ENCODE data around the gene CEP164. TPM values are rescaled to one million over a fixed set of nuclear protein-coding genes. Genes with fewer than 3 reads are reported as not detected.
A peak's percentile ranks its signal among the peaks of the same experiment; 100 is the strongest.
"Not testable (repeated sequence)": the region's sequence is repeated elsewhere in the genome, so short reads cannot be mapped to it uniquely, and the experiment has no call there.

Gene CEP164
- total RNA-seq, 2 experiments from 2014 or later = 33.0 to 36.7 TPM

- Mint-ChIP-seq H3K36me3 (ENCODE audit: low read depth) (no peaks in the 10 kb centered on the region), H3K4me1 (ENCODE audit: low read depth) (peaks cover 7% of the 10 kb centered on the region), H3K27me3 (peaks cover 28% of the 10 kb centered on the region), H3K4me3 (no peak overlapping the region), H3K9me3 (no peaks in the 10 kb centered on the region), H3K27ac (no peak overlapping the region)
- no peak for TF ChIP-seq CTCF (IDR thresholded peaks at IDR 0.05)
- no peak overlapping the region for H3K27ac ChIP-seq (ENCODE audit: low read depth in 1 of 2, low read length in 2 of 2)
- DNase-seq = no peak
- H3K4me3 ChIP-seq (ENCODE audit: low read length) = no peak overlapping the region
- ATAC-seq (ENCODE audit: poor library complexity) = no peak
- H3K27me3 ChIP-seq (ENCODE audit: control insufficient read depth in 1 of 2, insufficient read depth in 2 of 2, low read length in 2 of 2) = peaks cover 17 to 29% of the 10 kb centered on the region in 2 experiments
- intact Hi-C loops (cut with DNase I, micrococcal nuclease) = no loop called here
- peaks cover 18% of the 10 kb centered on the region for H3K4me1 ChIP-seq (ENCODE audit: insufficient read depth, low read length)
- POLR2A ChIA-PET = interaction anchor here (0.9 to 1.8 kb wide), 2 partner anchors 8 to 418 kb away, joined by 3 to 6 read pairs; partner anchors contain the start of gene CEP164
- CTCF ChIA-PET = no interaction called here
- peaks cover 0 to 3% of the 10 kb centered on the region in 2 experiments for H3K9me3 ChIP-seq (ENCODE audit: control insufficient read depth in 1 of 2, insufficient read depth in 1 of 2, low read length in 2 of 2)
- H3K36me3 ChIP-seq (ENCODE audit: insufficient read depth, low read length) = no peaks in the 10 kb centered on the region
Observed at GRCh38 chr11:117319214-117319840, 8.3 kb upstream of the CEP164 start.

GRCh38 chr11:117327255-117327566 is 443 bp upstream of the CEP164 start:
- POLR2A ChIA-PET = interaction anchor here (0.8 to 2.4 kb wide), 8 partner anchors 8 to 183 kb away, joined by 3 to 21 read pairs (median 6); partner anchors contain the start of genes PAFAH1B2, PCSK7, RNF214 and SIDT2
- peak overlapping the region; percentile 92 for H3K4me3 ChIP-seq (ENCODE audit: low read length)
- H3K4me3 Mint-ChIP-seq = not testable (repeated sequence)

GRCh38 chr11:117328375-117329010 is 839 bp downstream of the CEP164 start:
- Histone ChIP-seq H3K36me3 (ENCODE audit: insufficient read depth, low read length) (no peaks in the 10 kb centered on the region), H3K4me3 (ENCODE audit: low read length) (peak overlapping the region; percentile 92), H3K27ac (ENCODE audit: low read depth in 1 of 2, low read length in 2 of 2) (peak overlapping the region; percentile 68 to 92), H3K4me1 (ENCODE audit: insufficient read depth, low read length) (peaks cover 23% of the 10 kb centered on the region), H3K9me3 (ENCODE audit: control insufficient read depth in 1 of 2, insufficient read depth in 1 of 2, low read length in 2 of 2) (no peaks in the 10 kb centered on the region), H3K27me3 (ENCODE audit: control insufficient read depth in 1 of 2, insufficient read depth in 2 of 2, low read length in 2 of 2) (no peaks in the 10 kb centered on the region)
- TF ChIP-seq CTCF (IDR thresholded peaks at IDR 0.05) = no peak
- no peak overlapping the region for H3K4me3 Mint-ChIP-seq
- ATAC-seq (ENCODE audit: poor library complexity) (no peak), DNase-seq (peak in 4 of 14 experiments; percentile 4 to 42 (median 31))
- H3K27me3 Mint-ChIP-seq = no peaks in the 10 kb centered on the region
- no peak overlapping the region for H3K27ac Mint-ChIP-seq
- intact Hi-C loops (cut with DNase I, micrococcal nuclease) = loop anchor here (5.0 to 10.0 kb wide), 4 partner anchors 96 to 556 kb away; partner anchors contain the start of genes BUD13 (in 1 of the 2), PAFAH1B2 (in 1 of the 2), PCSK7 (in 1 of the 2) and RNF214 (in 1 of the 2)
- peaks cover 4% of the 10 kb centered on the region for H3K36me3 Mint-ChIP-seq (ENCODE audit: low read depth)
- CTCF ChIA-PET = no interaction called here
- peaks cover 10% of the 10 kb centered on the region for H3K4me1 Mint-ChIP-seq (ENCODE audit: low read depth)
- POLR2A ChIA-PET = interaction anchor here (1.1 to 2.4 kb wide), 7 partner anchors 15 to 185 kb away, joined by 3 to 21 read pairs (median 6); partner anchors contain the start of genes PAFAH1B2, PCSK7, RNF214 and SIDT2
- H3K9me3 Mint-ChIP-seq = no peaks in the 10 kb centered on the region

More at GRCh38 chr11:117327255-117327566, 443 bp upstream of the CEP164 start:
- not testable (repeated sequence) for H3K27ac ChIP-seq (ENCODE audit: low read depth in 1 of 2, low read length in 2 of 2); H3K27me3 Mint-ChIP-seq; ATAC-seq (ENCODE audit: poor library complexity); H3K27me3 ChIP-seq (ENCODE audit: control insufficient read depth in 1 of 2, insufficient read depth in 2 of 2, low read length in 2 of 2); H3K4me1 Mint-ChIP-seq (ENCODE audit: low read depth); H3K9me3 Mint-ChIP-seq; H3K36me3 ChIP-seq (ENCODE audit: insufficient read depth, low read length); H3K36me3 Mint-ChIP-seq (ENCODE audit: low read depth); H3K9me3 ChIP-seq (ENCODE audit: control insufficient read depth in 1 of 2, insufficient read depth in 1 of 2, low read length in 2 of 2); DNase-seq
- CTCF ChIA-PET = interaction anchor here (0.6 kb wide), 1 partner anchor 181 kb away, joined by 3 read pairs; no protein-coding TSS in a partner anchor
- peaks cover 23% of the 10 kb centered on the region for H3K4me1 ChIP-seq (ENCODE audit: insufficient read depth, low read length)
- H3K27ac Mint-ChIP-seq = peak overlapping the region; percentile 59
- intact Hi-C loops (cut with DNase I, micrococcal nuclease) = loop anchor here (2.0 to 10.0 kb wide), 5 partner anchors 94 to 555 kb away; partner anchors contain the start of genes PCSK7 (in 2 of the 2), RNF214 (in 2 of the 2), BUD13 (in 1 of the 2) and PAFAH1B2 (in 1 of the 2)
